B cell (primary cell): ENCODE results near the gene EPC1. TPM values are rescaled to one million over a fixed set of nuclear protein-coding genes. Genes with fewer than 3 reads are reported as not detected.

Experiments used
- ATAC-seq: fragments of 200-7000 bp; cut with Tn5 transposase; one replicate; pipeline ENCODE4 v1.10.0; 2021; ENCODE audit warnings: low read depth, mild to moderate bottlenecking, moderate number of reproducible peaks, moderate library complexity
- CTCF ChIA-PET: fragments of 350-600 bp; sonication (Branson Sonifier 250); formaldehyde crosslinking; loops from one replicate; lab custom pipeline; 2021; ENCODE audit warnings: antibody characterized with exemption, inconsistent platforms; lab: Charles Lee
- POLR2A ChIA-PET: fragments of 350-600 bp; sonication (Branson Sonifier 250); formaldehyde crosslinking; loops from one replicate; lab custom pipeline; 2021; ENCODE audit warnings: antibody characterized with exemption; lab: Charles Lee
- DNase-seq: peaks from one replicate; pipeline ENCODE4 v3.0.0; 2013
- H2AFZ ChIP-seq: 2 replicates; pipeline ENCODE4 v1.6.1; 2012; ENCODE audit warnings: mild to moderate bottlenecking, low read depth, low read length; ENCODE audit not compliant: insufficient read depth, poor library complexity, severe bottlenecking
- H3K27ac ChIP-seq, 2 donors: 1 replicate in 1 of 2; 2 replicates in 1 of 2; pipeline ENCODE4 v1.5.1; 2012 to 2013; ENCODE audit warnings: low read length in 2 of 2, mild to moderate bottlenecking in 2 of 2, moderate library complexity in 1 of 2
- H3K27me3 ChIP-seq, 4 experiments: fragments of 200-600 bp in 1 of 4; sonication (generic) in 1 of 4; replicated peaks in 1 of 4; 1 replicate in 2 of 4; 2 replicates in 2 of 4; pipeline versions ENCODE4 v1.6.1 to v1.7.0; 2013 to 2016; ENCODE audit warnings: low read length in 3 of 4, mild to moderate bottlenecking in 2 of 4, mixed read lengths in 1 of 4, moderate library complexity in 1 of 4; ENCODE audit not compliant: insufficient read depth in 4 of 4, control insufficient read depth in 3 of 4; ENCODE audit errors: control extremely low read depth in 1 of 4
- H3K36me3 ChIP-seq, 2 experiments: replicated peaks in 1 of 2; 1 replicate in 1 of 2; 2 replicates in 1 of 2; pipeline versions ENCODE4 v1.6.1 to v1.7.1; 2013; ENCODE audit warnings: low read length in 1 of 2; ENCODE audit not compliant: insufficient read depth in 2 of 2, control insufficient read depth in 1 of 2; ENCODE audit errors: control extremely low read depth in 1 of 2, extremely low read depth in 1 of 2
- H3K4me1 ChIP-seq, 2 donors: fragments of 200-600 bp in 1 of 2; sonication (generic) in 1 of 2; 1 replicate in 1 of 2; 2 replicates in 1 of 2; pipeline versions ENCODE4 v1.5.1 to v1.6.1; 2013 to 2017; ENCODE audit warnings: low read length in 2 of 2; ENCODE audit not compliant: control insufficient read depth in 2 of 2, insufficient read depth in 2 of 2
- H3K4me2 ChIP-seq: replicated peaks from 2 replicates; pipeline ENCODE3; 2012; ENCODE audit warnings: mild to moderate bottlenecking, low read depth, low read length; ENCODE audit not compliant: poor library complexity, severe bottlenecking
- H3K4me3 ChIP-seq, 5 experiments: fragments of 200-600 bp in 1 of 5; sonication (generic) in 1 of 5; 1 replicate in 3 of 5; 2 replicates in 2 of 5; pipeline versions ENCODE4 v1.5.1 to v1.7.0; 2011 to 2016; ENCODE audit warnings: low read length in 4 of 5, mild to moderate bottlenecking in 4 of 5, low read depth in 2 of 5, control low read depth in 1 of 5, moderate library complexity in 1 of 5; ENCODE audit not compliant: insufficient read depth in 1 of 5; ENCODE audit errors: control extremely low read depth in 1 of 5, extremely low read depth in 1 of 5
- H3K79me2 ChIP-seq: fragments of 200-600 bp; sonication (generic); one replicate; pipeline ENCODE4 v1.6.0; 2016; ENCODE audit warnings: low read length; ENCODE audit not compliant: control insufficient read depth, insufficient read depth
- H3K9ac ChIP-seq: fragments of 200-600 bp; sonication (generic); 2 replicates; pipeline ENCODE4 v1.6.1; 2017; ENCODE audit warnings: mild to moderate bottlenecking, low read length, moderate library complexity
- H3K9me3 ChIP-seq, 3 donors: one replicate each; pipeline versions ENCODE4 v1.6.1 to v1.7.1; 2013; ENCODE audit warnings: low read length in 2 of 3; ENCODE audit not compliant: control insufficient read depth in 2 of 3, insufficient read depth in 1 of 3; ENCODE audit errors: control extremely low read depth in 1 of 3
- H4K20me1 ChIP-seq: 2 replicates; pipeline ENCODE4 v1.6.0; 2012; ENCODE audit warnings: mild to moderate bottlenecking, low read length; ENCODE audit not compliant: insufficient read depth, control insufficient read depth, poor library complexity, severe bottlenecking
- H3K27ac Mint-ChIP-seq: one replicate; pipeline ENCODE4 v1.8.0; 2021; ENCODE audit warnings: mixed read lengths
- H3K27me3 Mint-ChIP-seq: one replicate; pipeline ENCODE4 v1.8.0; 2021; ENCODE audit warnings: mixed read lengths
- H3K4me1 Mint-ChIP-seq: one replicate; pipeline ENCODE4 v1.8.0; 2021; ENCODE audit warnings: mixed read lengths
- H3K4me3 Mint-ChIP-seq: one replicate; pipeline ENCODE4 v1.8.0; 2021; ENCODE audit warnings: mixed read lengths
- H3K9me3 Mint-ChIP-seq: one replicate; pipeline ENCODE4 v1.8.0; 2022; ENCODE audit warnings: mixed read lengths; ENCODE audit not compliant: insufficient read depth
- EZH2 ChIP-seq: IDR thresholded peaks from 2 replicates; pipeline ENCODE4 v1.6.1; 2012; ENCODE audit warnings: borderline replicate concordance, low read depth, mild to moderate bottlenecking, moderate library complexity, low read length; ENCODE audit not compliant: insufficient read depth, poor library complexity, severe bottlenecking
- WGBS: methylation state at CpG from one replicate; pipeline ENCODE4 v1.1.5; 2013; ENCODE audit warnings: missing lambda C conversion rate; ENCODE audit not compliant: insufficient coverage; 5-methylcytosine and 5-hydroxymethylcytosine counted together
- intact Hi-C: fragments of 100-400 bp; cut with micrococcal nuclease; formaldehyde crosslinking; loops from one replicate; pipeline ENCODE4 v1.10.0; 2022
- polyA plus RNA-seq: library from polyadenylated mRNA; depleted of rRNA; stranded (reverse); fragments of >200 nt; gene quantifications from 2 replicates; pipeline ENCODE4 v1.2.3, GENCODE V29; 2012
- total RNA-seq, 2 donors: library from RNA; stranded (reverse); fragments of 120-200 nt in 1 of 2; gene quantifications; 1 replicate in 1 of 2; 2 replicates in 1 of 2; pipeline versions ENCODE4 v1.2.3 to v1.2.4, GENCODE V29; 2013 to 2022
- TF ChIP-seq, protein P1 (sequence below): fragments of 200-600 bp; IDR thresholded peaks from one replicate; pipeline ENCODE4 v1.8.0; 2022; ENCODE audit warnings: antibody characterized with exemption, mild to moderate bottlenecking

The EPC1 gene
- total and polyA plus RNA-seq, 2 donors (not counting 1 experiment from before 2014, with no cell fraction given): 120 to 220 TPM

DNA sequence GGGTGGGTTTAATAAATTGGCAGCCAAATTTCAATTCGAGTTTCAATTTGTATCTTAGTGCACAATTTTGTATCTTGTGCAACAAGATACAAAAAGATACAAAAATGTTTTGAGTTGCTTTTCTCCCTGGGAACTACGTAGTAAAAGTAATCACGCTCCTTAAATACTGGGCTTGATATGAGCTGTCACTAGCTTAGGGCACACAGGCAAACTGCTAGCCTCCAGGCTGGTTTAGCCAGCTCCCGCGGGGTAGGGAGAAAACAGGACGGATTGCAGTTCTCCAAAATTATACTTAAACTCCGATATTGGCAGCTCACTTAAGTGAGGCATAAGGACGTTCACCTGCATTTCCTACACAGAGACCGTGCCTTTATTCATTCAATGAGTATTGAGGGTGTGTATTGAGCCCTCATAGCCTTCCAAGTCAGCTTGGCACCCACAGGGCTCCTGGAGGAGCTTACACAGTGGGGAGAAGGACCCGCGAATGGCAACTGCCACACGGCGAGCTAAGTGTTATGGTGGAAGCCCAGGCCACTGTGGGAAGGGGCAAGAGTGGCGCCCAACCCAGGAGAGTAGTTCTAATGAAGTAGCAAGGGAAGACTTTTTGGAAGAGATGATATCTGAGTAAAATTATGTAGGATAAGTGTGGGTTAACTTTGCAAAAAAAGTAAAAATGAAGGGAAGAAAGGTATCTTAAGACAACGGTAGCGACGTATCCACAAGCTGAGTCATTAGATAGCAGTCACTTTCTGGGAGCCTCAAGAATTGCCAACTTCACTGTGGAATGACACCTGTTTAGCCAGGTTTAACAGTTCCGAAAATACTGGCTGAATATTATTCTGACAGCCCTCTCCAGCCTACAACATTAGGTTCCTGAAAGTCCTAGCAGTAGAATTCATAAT is 1.6 kb upstream of the EPC1 start:
- Histone ChIP-seq H3K9me3 (no peaks in the 10 kb centered on the region), H3K9ac (no peak overlapping the region), H3K27me3 (no peaks in the 10 kb centered on the region), H3K36me3 (peaks cover 6 to 8% of the 10 kb centered on the region in 2 experiments), H4K20me1 (peaks cover 21% of the 10 kb centered on the region), H3K79me2 (peaks cover 68% of the 10 kb centered on the region), H2AFZ (no peak overlapping the region), H3K27ac (peak overlapping the region in 1 of 2 donors; percentile 28), H3K4me3 (peak overlapping the region in 1 of 5 experiments; percentile 98), H3K4me1 (peaks cover 44 to 49% of the 10 kb centered on the region in 2 donors), H3K4me2 (peak overlapping the region; percentile 87)
- no peaks in the 10 kb centered on the region for H3K27me3 Mint-ChIP-seq
- H3K9me3 Mint-ChIP-seq: no peaks in the 10 kb centered on the region
- WGBS: 93% methylated on average over 12 of the region's 18 CpGs
- intact Hi-C loops: loop anchor here (5.0 to 10.0 kb wide), 3 partner anchors 36 to 1914 kb away; partner anchors contain the start of gene MAP3K8
- ChIA-PET POLR2A (interaction anchor here (0.5 to 1.7 kb wide), 2 partner anchors 9 to 34 kb away, joined by 3 read pairs; no protein-coding TSS in a partner anchor), CTCF (interaction anchor here (0.6 to 3.2 kb wide), 8 partner anchors 19 to 97 kb away, joined by 3 to 24 read pairs (median 4); partner anchors contain the start of gene CCDC7)
- H3K4me1 Mint-ChIP-seq: peaks cover 66% of the 10 kb centered on the region
- no peak for DNase-seq
- H3K4me3 Mint-ChIP-seq: peak overlapping the region; percentile 81
- no peak for ATAC-seq
- H3K27ac Mint-ChIP-seq: peak overlapping the region; percentile 51
- TF ChIP-seq, protein P1, sequence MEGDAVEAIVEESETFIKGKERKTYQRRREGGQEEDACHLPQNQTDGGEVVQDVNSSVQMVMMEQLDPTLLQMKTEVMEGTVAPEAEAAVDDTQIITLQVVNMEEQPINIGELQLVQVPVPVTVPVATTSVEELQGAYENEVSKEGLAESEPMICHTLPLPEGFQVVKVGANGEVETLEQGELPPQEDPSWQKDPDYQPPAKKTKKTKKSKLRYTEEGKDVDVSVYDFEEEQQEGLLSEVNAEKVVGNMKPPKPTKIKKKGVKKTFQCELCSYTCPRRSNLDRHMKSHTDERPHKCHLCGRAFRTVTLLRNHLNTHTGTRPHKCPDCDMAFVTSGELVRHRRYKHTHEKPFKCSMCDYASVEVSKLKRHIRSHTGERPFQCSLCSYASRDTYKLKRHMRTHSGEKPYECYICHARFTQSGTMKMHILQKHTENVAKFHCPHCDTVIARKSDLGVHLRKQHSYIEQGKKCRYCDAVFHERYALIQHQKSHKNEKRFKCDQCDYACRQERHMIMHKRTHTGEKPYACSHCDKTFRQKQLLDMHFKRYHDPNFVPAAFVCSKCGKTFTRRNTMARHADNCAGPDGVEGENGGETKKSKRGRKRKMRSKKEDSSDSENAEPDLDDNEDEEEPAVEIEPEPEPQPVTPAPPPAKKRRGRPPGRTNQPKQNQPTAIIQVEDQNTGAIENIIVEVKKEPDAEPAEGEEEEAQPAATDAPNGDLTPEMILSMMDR: no peak
- no peak for TF ChIP-seq EZH2
